Keratinocyte (primary cell): ENCODE data around the gene TEAD4. TPM values are rescaled to one million over a fixed set of nuclear protein-coding genes. Genes with fewer than 3 reads are reported as not detected.

Experiments
- DNase-seq: peaks from one replicate; pipeline ENCODE4 v3.0.0-alpha.2; 2011; ENCODE audit warnings: low read depth, missing footprints, low spot score
- FAIRE-seq: peaks from 2 replicates; lab custom pipeline; 2011; peaks lifted over from hg19 to GRCh38; lab: Jason Lieb, UNC
- H2AFZ ChIP-seq: 2 replicates; pipeline ENCODE4 v1.6.0; 2012; ENCODE audit warnings: low read length, control low read depth, inconsistent platforms; ENCODE audit not compliant: control insufficient read depth
- H3K27ac ChIP-seq: 2 replicates; pipeline ENCODE4 v1.5.1; 2011; ENCODE audit warnings: low read length; ENCODE audit not compliant: control insufficient read depth, insufficient read depth
- H3K27me3 ChIP-seq: 3 replicates; pipeline ENCODE4 v1.6.0; 2011; ENCODE audit warnings: low read length; ENCODE audit not compliant: control insufficient read depth, insufficient read depth; ENCODE audit errors: extremely low read depth
- H3K36me3 ChIP-seq, 2 experiments: 2 replicates in 1 of 2; 3 replicates in 1 of 2; pipeline ENCODE4 v1.5.1; 2011; ENCODE audit warnings: low read length in 2 of 2, mild to moderate bottlenecking in 1 of 2; ENCODE audit not compliant: control insufficient read depth in 2 of 2, insufficient read depth in 2 of 2; ENCODE audit errors: extremely low read depth in 1 of 2
- H3K4me1 ChIP-seq: 3 replicates; pipeline ENCODE4 v1.5.1; 2011; ENCODE audit warnings: low read length; ENCODE audit not compliant: control insufficient read depth, insufficient read depth; ENCODE audit errors: extremely low read depth
- H3K4me2 ChIP-seq: 3 replicates; pipeline ENCODE4 v1.6.0; 2011; ENCODE audit warnings: low read depth, low read length; ENCODE audit not compliant: control insufficient read depth, insufficient read depth; ENCODE audit errors: extremely low read depth
- H3K4me3 ChIP-seq, 3 experiments: fragments of 200-600 bp in 1 of 3; sonication (generic) in 1 of 3; 2 replicates in 2 of 3; 3 replicates in 1 of 3; pipeline ENCODE4 v1.5.1; 2011 to 2016; ENCODE audit warnings: low read length in 3 of 3, mild to moderate bottlenecking in 3 of 3, control low read depth in 2 of 3, inconsistent platforms in 1 of 3, low read depth in 1 of 3, mixed read lengths in 1 of 3, mixed run types in 1 of 3, moderate library complexity in 1 of 3; ENCODE audit not compliant: control insufficient read depth in 2 of 3, insufficient read depth in 2 of 3; ENCODE audit errors: extremely low read depth in 1 of 3
- H3K79me2 ChIP-seq: 2 replicates; pipeline ENCODE4 v1.6.0; 2012; ENCODE audit warnings: low read length; ENCODE audit not compliant: control insufficient read depth, insufficient read depth
- H3K9ac ChIP-seq: 3 replicates; pipeline ENCODE4 v1.6.0; 2011; ENCODE audit warnings: low read length; ENCODE audit not compliant: control insufficient read depth, insufficient read depth; ENCODE audit errors: extremely low read depth
- H3K9me1 ChIP-seq: 3 replicates; pipeline ENCODE4 v1.6.0; 2011; ENCODE audit warnings: low read length; ENCODE audit not compliant: control insufficient read depth, insufficient read depth; ENCODE audit errors: extremely low read depth
- H3K9me3 ChIP-seq: 2 replicates; pipeline ENCODE4 v1.5.1; 2012; ENCODE audit warnings: low read depth, low read length; ENCODE audit not compliant: control insufficient read depth
- H4K20me1 ChIP-seq: 3 replicates; pipeline ENCODE4 v1.6.0; 2011; ENCODE audit warnings: low read length; ENCODE audit not compliant: control insufficient read depth, insufficient read depth; ENCODE audit errors: extremely low read depth
- CTCF ChIP-seq, 3 experiments: IDR thresholded peaks in 1 of 3; conservative IDR thresholded peaks in 1 of 3; optimal IDR thresholded peaks in 1 of 3; 2 replicates in 2 of 3; 3 replicates in 1 of 3; pipeline versions ENCODE3 to v1.5.1; 2011; ENCODE audit warnings: low read length in 3 of 3, mild to moderate bottlenecking in 3 of 3, moderate library complexity in 2 of 3, control low read depth in 1 of 3, inconsistent platforms in 1 of 3; ENCODE audit not compliant: insufficient read depth in 2 of 3; ENCODE audit errors: extremely low read depth in 1 of 3
- EZH2 ChIP-seq: IDR thresholded peaks from one replicate; pipeline ENCODE4 v1.6.1; 2012; ENCODE audit warnings: inconsistent platforms, mild to moderate bottlenecking, low read length, moderate library complexity
- dilution Hi-C: fragments of 300-500 bp; cut with MboI; formaldehyde crosslinking; loops from one replicate; pipeline ENCODE4 v1.7.0; 2020; ENCODE audit warnings: low sequenced_read_pairs; ENCODE audit not compliant: extremely low pct_ligation_motif_present
- polyA plus RNA-seq, 5 experiments: library from polyadenylated mRNA; depleted of rRNA in 3 of 5; stranded (reverse) in 3 of 5; stranded (forward) in 1 of 5; unstranded in 1 of 5; fragments of >200 nt; gene quantifications; 1 replicate in 1 of 5; 2 replicates in 3 of 5; 3 replicates in 1 of 5; pipeline versions ENCODE4 v1.2.1 to v1.2.3, GENCODE V29; 2011 to 2012; ENCODE audit warnings: missing spikeins in 2 of 5, low read depth in 1 of 5, low replicate concordance in 1 of 5

The TEAD4 gene
- polyA plus RNA-seq, 1 donor (not counting 4 experiments of a cell fraction or from before 2014, with no cell fraction given), result 8.1 TPM

GRCh38 chr12:3083921-3084347, 124.7 kb downstream of the TEAD4 start:
- H3K27me3 ChIP-seq, result no peaks in the 10 kb centered on the region
- H3K9me1 ChIP-seq, result no peaks in the 10 kb centered on the region
- no peak overlapping the region for H3K4me2 ChIP-seq
- dilution Hi-C loops, result no loop called here
- H4K20me1 ChIP-seq, result no peaks in the 10 kb centered on the region
- no peak for FAIRE-seq
- DNase-seq, result no peak
- H2AFZ ChIP-seq, result no peak overlapping the region
- H3K36me3 ChIP-seq, result peaks cover 5 to 8% of the 10 kb centered on the region in 2 experiments
- H3K27ac ChIP-seq, result no peak overlapping the region
- no peak overlapping the region for H3K9ac ChIP-seq
- no peak overlapping the region for H3K4me3 ChIP-seq
- TF ChIP-seq EZH2 (no peak), CTCF (optimal IDR thresholded peaks at IDR 0.05 in 1 of 3, IDR thresholded peaks at IDR 0.05 in 1 of 3, conservative IDR thresholded peaks at IDR 0.05 in 1 of 3; ENCODE audit: extremely low read depth in 1 of 3, insufficient read depth in 2 of 3, low read length in 3 of 3) (no peak)
- no peaks in the 10 kb centered on the region for H3K9me3 ChIP-seq
- H3K4me1 ChIP-seq, result peaks cover 22% of the 10 kb centered on the region
- peaks cover 22% of the 10 kb centered on the region for H3K79me2 ChIP-seq

GRCh38 chr12:3084742-3085141, 125.5 kb downstream of the TEAD4 start:
- dilution Hi-C loops, result no loop called here
- peaks cover 19% of the 10 kb centered on the region for H3K79me2 ChIP-seq

More at GRCh38 chr12:3084742-3085141, 125.5 kb downstream of the TEAD4 start:
- H3K27me3 ChIP-seq, result no peaks in the 10 kb centered on the region
- H3K4me2 ChIP-seq, result no peak overlapping the region
- no peak overlapping the region for H3K4me3 ChIP-seq
- peaks cover 22% of the 10 kb centered on the region for H3K4me1 ChIP-seq
- no peak overlapping the region for H3K27ac ChIP-seq
- no peak overlapping the region for H3K9ac ChIP-seq
- H3K9me1 ChIP-seq, result no peaks in the 10 kb centered on the region
- peaks cover 5 to 8% of the 10 kb centered on the region in 2 experiments for H3K36me3 ChIP-seq
- no peak for TF ChIP-seq EZH2
- TF ChIP-seq CTCF (optimal IDR thresholded peaks at IDR 0.05 in 1 of 3, IDR thresholded peaks at IDR 0.05 in 1 of 3, conservative IDR thresholded peaks at IDR 0.05 in 1 of 3; ENCODE audit: extremely low read depth in 1 of 3, insufficient read depth in 2 of 3, low read length in 3 of 3), result no peak
- no peak for FAIRE-seq
- H2AFZ ChIP-seq, result no peak overlapping the region
- no peaks in the 10 kb centered on the region for H3K9me3 ChIP-seq
- no peak for DNase-seq
- no peaks in the 10 kb centered on the region for H4K20me1 ChIP-seq
